Fibroblast of mammary gland (primary cell): ENCODE measurements around the gene COBL.

Source experiments
- DNase-seq: peaks from one replicate; pipeline ENCODE4 v3.0.0-alpha.2; 2010; ENCODE audit warnings: low read depth
- H3K4me3 ChIP-seq: 2 replicates; pipeline ENCODE4 v1.5.1; 2011; ENCODE audit warnings: low read depth, mild to moderate bottlenecking, low read length, moderate library complexity; ENCODE audit not compliant: control insufficient read depth
- CTCF ChIP-seq: conservative IDR thresholded peaks from 2 replicates; pipeline ENCODE4 v1.5.1; 2011; ENCODE audit warnings: low read depth, low read length, inconsistent platforms; ENCODE audit not compliant: control insufficient read depth, insufficient read depth

Gene COBL

DNA sequence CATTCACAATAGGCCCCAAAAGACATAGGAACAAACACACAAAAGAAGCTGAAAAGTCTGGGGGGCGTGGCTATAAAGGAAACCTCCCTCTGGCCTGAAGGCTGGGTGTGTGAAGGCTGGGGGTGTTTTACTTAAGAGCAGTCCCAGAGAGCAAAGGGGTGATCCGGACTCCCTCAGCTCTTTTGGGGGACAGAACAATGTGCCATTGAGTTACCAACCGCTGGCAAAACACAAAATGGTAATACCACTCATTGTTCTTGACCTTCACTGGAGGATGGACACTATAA, 189.0 kb downstream of the COBL start:
- no peak for TF ChIP-seq CTCF
- H3K4me3 ChIP-seq: no peak overlapping the region
- no peak for DNase-seq

GRCh38 chr7:51126813-51127617, 189.6 kb downstream of the COBL start:
- no peak for DNase-seq
- no peak for TF ChIP-seq CTCF
- H3K4me3 ChIP-seq: no peak overlapping the region

- no peak for TF ChIP-seq CTCF
- no peak overlapping the region for H3K4me3 ChIP-seq
- peak; percentile 7 for DNase-seq
Observed at GRCh38 chr7:51126324-51126723, 190.3 kb downstream of the COBL start.

GRCh38 chr7:51124321-51124720, 192.3 kb downstream of the COBL start:
- no peak for DNase-seq
- no peak for TF ChIP-seq CTCF

DNA sequence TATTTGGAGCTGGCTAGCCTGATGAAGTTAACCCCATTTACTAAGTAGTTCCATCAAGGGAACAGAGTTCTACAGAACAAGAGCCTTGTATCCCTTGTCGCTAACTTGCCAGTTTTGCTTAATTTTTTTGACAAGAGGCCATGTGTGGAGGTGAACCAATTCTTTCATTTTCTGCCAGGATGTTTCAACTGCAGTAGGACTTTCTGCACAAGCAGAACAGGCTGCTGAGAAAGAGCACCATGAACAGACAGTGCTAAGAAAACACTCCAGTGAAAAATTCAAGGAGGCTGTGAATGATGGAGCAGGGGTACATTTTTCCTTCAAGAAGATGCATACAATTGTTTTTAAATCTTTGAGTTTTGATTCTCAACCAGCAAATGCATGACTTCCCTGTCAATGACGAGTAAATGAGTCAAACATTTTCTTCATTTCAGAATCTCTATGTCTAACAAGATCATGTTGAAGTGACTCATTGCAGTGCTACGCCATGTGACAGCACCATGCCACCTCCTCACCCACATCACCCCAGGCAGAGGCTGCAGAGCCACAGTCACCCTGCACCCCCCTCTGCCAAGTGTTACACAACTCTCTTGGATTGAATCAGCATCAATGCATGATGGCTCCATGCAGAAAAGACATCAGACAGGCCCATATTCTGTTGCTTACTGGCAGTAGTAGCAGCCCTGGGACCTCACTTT, 193.1 kb downstream of the COBL start:
- no peak for TF ChIP-seq CTCF
- peak; percentile 97 for DNase-seq
- H3K4me3 ChIP-seq: no peak overlapping the region

More at GRCh38 chr7:51124321-51124720, 192.3 kb downstream of the COBL start:
- H3K4me3 ChIP-seq: no peak overlapping the region

- H3K4me3 ChIP-seq: no peak overlapping the region
- no peak for DNase-seq
- no peak for TF ChIP-seq CTCF
Observed at GRCh38 chr7:51121931-51122425, 194.6 kb downstream of the COBL start.
